Measurements from ENCODE around the gene CHKB.
A peak's percentile ranks its signal among the peaks of the same experiment; 100 is the strongest.
"Not testable (repeated sequence)": the region's sequence is repeated elsewhere in the genome, so short reads cannot be mapped to it uniquely, and the experiment has no call there.

Gene CHKB

GRCh38 chr22:50582493-50583293 is at the start of gene CHKB:
Gene CHKB (minus strand): TSS chr22:50582849. CDS start chr22:50582781, 68 bp downstream.
- peak; percentile 97 to 98 (median 98) for DNase-seq (ENCODE audit: low read depth in 3 of 3)

GRCh38 chr22:50630376-50630775 is 47.7 kb upstream of the CHKB start:
- no peak for DNase-seq (ENCODE audit: low read depth in 3 of 3)

GRCh38 chr22:50628543-50629134 is 46.0 kb upstream of the CHKB start:
- peak in 1 of 3 donors; percentile 16 for DNase-seq (ENCODE audit: low read depth in 3 of 3)

- peak in 2 of 3 donors; percentile 59 to 66 for DNase-seq (ENCODE audit: low read depth in 3 of 3)
Observed at GRCh38 chr22:50627642-50628542, 45.2 kb upstream of the CHKB start, which contains the start of gene ARSA. Gene ARSA (minus strand): TSS chr22:50628152. CDS start chr22:50627779, 373 bp downstream.

GRCh38 chr22:50626850-50627641 is 44.4 kb upstream of the CHKB start:
- no peak for DNase-seq (ENCODE audit: low read depth in 3 of 3)

- DNase-seq (ENCODE audit: low read depth in 3 of 3): no peak
Observed at GRCh38 chr22:50626314-50626849, 43.7 kb upstream of the CHKB start.

GRCh38 chr22:50625568-50626313 is 43.1 kb upstream of the CHKB start:
- no peak for DNase-seq (ENCODE audit: low read depth in 3 of 3)

GRCh38 chr22:50625131-50625567 is 42.5 kb upstream of the CHKB start:
- no peak for DNase-seq (ENCODE audit: low read depth in 3 of 3)

- DNase-seq (ENCODE audit: low read depth in 3 of 3): no peak
Observed at GRCh38 chr22:50624347-50625130, 41.9 kb upstream of the CHKB start.

- no peak for DNase-seq (ENCODE audit: low read depth in 3 of 3)
Observed at GRCh38 chr22:50622723-50623327, 40.2 kb upstream of the CHKB start.

- DNase-seq (ENCODE audit: low read depth in 3 of 3): peak in 1 of 3 donors; percentile 25
Observed at GRCh38 chr22:50621948-50622722, 39.5 kb upstream of the CHKB start.

- DNase-seq (ENCODE audit: low read depth in 3 of 3): peak in 2 of 3 donors; percentile 27 to 34
Observed at GRCh38 chr22:50621356-50621880, 38.8 kb upstream of the CHKB start.

- peak in 2 of 3 donors; percentile 46 to 60 for DNase-seq (ENCODE audit: low read depth in 3 of 3)
Observed at GRCh38 chr22:50620593-50621355, 38.1 kb upstream of the CHKB start.

GRCh38 chr22:50614296-50614695 is 31.6 kb upstream of the CHKB start:
- not testable (repeated sequence) for DNase-seq (ENCODE audit: low read depth in 3 of 3)

- no peak for DNase-seq (ENCODE audit: low read depth in 3 of 3)
Observed at GRCh38 chr22:50613291-50613981, 30.8 kb upstream of the CHKB start.

- no peak for DNase-seq (ENCODE audit: low read depth in 3 of 3)
Observed at GRCh38 chr22:50612528-50613221, 30.0 kb upstream of the CHKB start.
